Measurements from ENCODE around the gene CLSTN2. TPM values are rescaled to one million over a fixed set of nuclear protein-coding genes. Genes with fewer than 3 reads are reported as not detected.

The CLSTN2 gene
- total and polyA plus RNA-seq, 2 of the 13 experiments (the other 11 are each of a cell fraction or from before 2014, with no cell fraction given) = not detected

GRCh38 chr3:140085001-140085400 lies 150.0 kb downstream of the CLSTN2 start (continued):
- no peak for TF ChIP-seq ZHX2 (IDR thresholded peaks at IDR 0.05; ENCODE audit: low read depth)
- TF ChIP-seq ZHX2 (CRISPR knock-in tag; IDR thresholded peaks at IDR 0.05; ENCODE audit: borderline replicate concordance) = no peak
- TF ChIP-seq KMT2B (CRISPR knock-in tag; IDR thresholded peaks at IDR 0.05) = no peak
- TF ChIP-seq NFE2L2 (IDR thresholded peaks at IDR 0.05; ENCODE audit: low read length) = no peak
- TF ChIP-seq HIVEP1 (CRISPR knock-in tag; IDR thresholded peaks at IDR 0.05) = no peak

DNA sequence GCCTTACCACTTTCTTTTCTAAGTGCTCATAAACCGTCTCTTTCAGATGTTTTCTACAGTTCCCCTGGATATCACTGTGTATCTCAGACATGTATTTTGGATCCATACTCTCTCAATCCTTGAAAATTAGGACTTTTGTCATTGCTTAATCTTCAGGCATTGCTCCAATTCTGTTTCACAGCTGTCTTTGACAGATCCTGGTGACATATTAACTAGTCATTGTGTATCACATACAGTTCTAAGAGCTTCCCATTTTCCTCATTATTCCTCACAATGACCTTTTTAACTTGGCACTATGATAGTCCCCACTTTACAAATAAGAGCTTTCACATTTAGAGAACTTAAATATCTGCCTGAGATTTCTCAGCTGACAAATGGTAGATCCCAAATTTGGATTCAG lies 151.7 kb downstream of the CLSTN2 start:
- WGBS (ENCODE audit: low lambda C conversion rate) = 0% methylated on average over 1 of the region's 1 CpG
- ATAC-seq = no peak

More for the DNA sequence above, 151.7 kb downstream of the CLSTN2 start:
- Histone ChIP-seq H3K9ac (ENCODE audit: insufficient read depth, low read depth, low read length) (no peak overlapping the region), H3K79me2 (ENCODE audit: insufficient read depth, low read length) (no peaks in the 10 kb centered on the region), H3K4me1 (ENCODE audit: insufficient read depth, low read length) (no peaks in the 10 kb centered on the region), H3K27ac (ENCODE audit: extremely low read length, insufficient read depth, low read length) (no peak overlapping the region), H3K9me3 (ENCODE audit: low read length) (peaks cover 5% of the 10 kb centered on the region; the same call in 1 of the 2 replicates), H2AFZ (ENCODE audit: low read length) (no peak overlapping the region), H3K4me3 (replicated peaks in 1 of 3; ENCODE audit: insufficient read depth in 1 of 3, low read depth in 2 of 3, low read length in 3 of 3) (no peak overlapping the region), H3K27me3 (ENCODE audit: control insufficient read depth in 1 of 2, insufficient read depth in 2 of 2, low read length in 2 of 2) (no peaks in the 10 kb centered on the region; a peak in 1 of 5 replicates), H4K20me1 (ENCODE audit: insufficient read depth, low read length) (no peaks in the 10 kb centered on the region), H3K4me2 (ENCODE audit: low read depth, low read length) (no peak overlapping the region), H3K36me3 (replicated peaks in 1 of 2; ENCODE audit: control insufficient read depth in 1 of 2, insufficient read depth in 2 of 2, low read length in 2 of 2) (no peaks in the 10 kb centered on the region)
- ChIA-PET POLR2A (no interaction called here), CTCF (ENCODE audit: low intra/inter-chr PET ratio, low total read pairs) (no interaction called here)
- in situ Hi-C loops (cut with HindIII; ENCODE audit: extremely low pct_ligation_motif_present, low pct_unique_long_range_greater_than_20kb) = no loop called here
- TF ChIP-seq ZNF572 (CRISPR knock-in tag; IDR thresholded peaks at IDR 0.05) = no peak
- TF ChIP-seq, protein P1, sequence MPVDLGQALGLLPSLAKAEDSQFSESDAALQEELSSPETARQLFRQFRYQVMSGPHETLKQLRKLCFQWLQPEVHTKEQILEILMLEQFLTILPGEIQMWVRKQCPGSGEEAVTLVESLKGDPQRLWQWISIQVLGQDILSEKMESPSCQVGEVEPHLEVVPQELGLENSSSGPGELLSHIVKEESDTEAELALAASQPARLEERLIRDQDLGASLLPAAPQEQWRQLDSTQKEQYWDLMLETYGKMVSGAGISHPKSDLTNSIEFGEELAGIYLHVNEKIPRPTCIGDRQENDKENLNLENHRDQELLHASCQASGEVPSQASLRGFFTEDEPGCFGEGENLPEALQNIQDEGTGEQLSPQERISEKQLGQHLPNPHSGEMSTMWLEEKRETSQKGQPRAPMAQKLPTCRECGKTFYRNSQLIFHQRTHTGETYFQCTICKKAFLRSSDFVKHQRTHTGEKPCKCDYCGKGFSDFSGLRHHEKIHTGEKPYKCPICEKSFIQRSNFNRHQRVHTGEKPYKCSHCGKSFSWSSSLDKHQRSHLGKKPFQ (CRISPR knock-in tag; IDR thresholded peaks at IDR 0.05; ENCODE audit: insufficient replicate concordance) = no peak
- TF ChIP-seq MTF1 (CRISPR knock-in tag; IDR thresholded peaks at IDR 0.05) = no peak
- TF ChIP-seq, protein P2, sequence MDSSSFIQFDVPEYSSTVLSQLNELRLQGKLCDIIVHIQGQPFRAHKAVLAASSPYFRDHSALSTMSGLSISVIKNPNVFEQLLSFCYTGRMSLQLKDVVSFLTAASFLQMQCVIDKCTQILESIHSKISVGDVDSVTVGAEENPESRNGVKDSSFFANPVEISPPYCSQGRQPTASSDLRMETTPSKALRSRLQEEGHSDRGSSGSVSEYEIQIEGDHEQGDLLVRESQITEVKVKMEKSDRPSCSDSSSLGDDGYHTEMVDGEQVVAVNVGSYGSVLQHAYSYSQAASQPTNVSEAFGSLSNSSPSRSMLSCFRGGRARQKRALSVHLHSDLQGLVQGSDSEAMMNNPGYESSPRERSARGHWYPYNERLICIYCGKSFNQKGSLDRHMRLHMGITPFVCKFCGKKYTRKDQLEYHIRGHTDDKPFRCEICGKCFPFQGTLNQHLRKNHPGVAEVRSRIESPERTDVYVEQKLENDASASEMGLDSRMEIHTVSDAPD (CRISPR knock-in tag; IDR thresholded peaks at IDR 0.05) = no peak
- intact Hi-C loops (cut with micrococcal nuclease; ENCODE audit: unreplicated experiment) = no loop called here
- DNase-seq (ENCODE audit: low spot score) (no peak), FAIRE-seq (no peak)
- BruUV-seq (replicated peaks) = no TSS peak
